Muscle of leg (tissue), 11 donors: ENCODE results near the gene SNX24. TPM values are rescaled to one million over a fixed set of nuclear protein-coding genes. Genes with fewer than 3 reads are reported as not detected.

ENCODE experiments used
- DNase-seq: peaks from one replicate; pipeline ENCODE4 v3.0.0; 2013
- H3K27ac ChIP-seq: one replicate; pipeline ENCODE4 v1.5.1; 2013; ENCODE audit warnings: mild to moderate bottlenecking, low read length, control low read depth
- H3K27me3 ChIP-seq: one replicate; pipeline ENCODE4 v1.6.1; 2013; ENCODE audit warnings: low read length; ENCODE audit not compliant: control insufficient read depth, insufficient read depth
- H3K36me3 ChIP-seq: one replicate; pipeline ENCODE4 v1.6.1; 2013; ENCODE audit warnings: low read length; ENCODE audit not compliant: control insufficient read depth, insufficient read depth
- H3K4me1 ChIP-seq: one replicate; pipeline ENCODE4 v1.6.1; 2013; ENCODE audit warnings: low read length; ENCODE audit not compliant: control insufficient read depth, insufficient read depth
- H3K4me3 ChIP-seq: one replicate; pipeline ENCODE4 v1.5.1; 2013; ENCODE audit warnings: low read length, control low read depth
- H3K9me3 ChIP-seq: replicated peaks from 2 replicates; pipeline ENCODE4 v1.6.1; 2013; ENCODE audit warnings: low read depth, low read length; ENCODE audit not compliant: control insufficient read depth
- whole genome bisulfite sequencing: methylation state at CpG from one replicate; pipeline ENCODE4 v1.1.5; 2013; ENCODE audit warnings: missing lambda C conversion rate; ENCODE audit not compliant: insufficient coverage; 5-methylcytosine and 5-hydroxymethylcytosine counted together
- polyA plus RNA-seq, 8 donors: library from polyadenylated mRNA; unstranded; fragments of 120-200 nt; gene quantifications; one replicate each; pipeline versions ENCODE4 v1.2.1 to v1.2.3, GENCODE V29; 2013; ENCODE audit warnings: inconsistent platforms in 1 of 8, low replicate concordance in 1 of 8; ENCODE audit not compliant: insufficient read length in 8 of 8, insufficient read depth in 1 of 8
- total RNA-seq: library from RNA; stranded (reverse); fragments of 120-200 nt; gene quantifications from one replicate; pipeline ENCODE4 v1.2.4, GENCODE V29; 2013

SNX24 gene
- total and polyA plus RNA-seq, 9 donors = 8.9 to 13.2 (median 10.6) TPM

GRCh38 chr5:123051206-123051605 is 205.8 kb downstream of the SNX24 start:
- H3K36me3 ChIP-seq = no peaks in the 10 kb centered on the region
- DNase-seq = no peak
- peaks cover 3% of the 10 kb centered on the region for H3K27me3 ChIP-seq
- peaks cover 2% of the 10 kb centered on the region for H3K9me3 ChIP-seq
- H3K4me3 ChIP-seq = no peak overlapping the region
- no peak overlapping the region for H3K27ac ChIP-seq
- WGBS = no CpG with 5 or more reads among the region's 2 CpGs
- H3K4me1 ChIP-seq = no peaks in the 10 kb centered on the region

Other genes starting within 250 kb of the SNX24 start
- gene SNX2, start 70.5 kb upstream of the SNX24 start, total RNA-seq = 46.4 TPM
- 10 to 100 TPM; 47.4 to 65.9 (median 52.1) TPM for gene SNX2, start 70.5 kb upstream of the SNX24 start, polyA plus RNA-seq
- gene PPIC, start 191.1 kb downstream of the SNX24 start, total RNA-seq = 24.3 TPM
- 10 to 100 TPM; 20.6 to 37.8 (median 26.1) TPM for gene PPIC, start 191.1 kb downstream of the SNX24 start, polyA plus RNA-seq
- 0.31 TPM for gene PRDM6, start 243.6 kb downstream of the SNX24 start, total RNA-seq
- 1 to 10 TPM in 2 of 8 donors, under 1 TPM in 6; 0.34 to 1.4 (median 0.63) TPM for gene PRDM6, start 243.6 kb downstream of the SNX24 start, polyA plus RNA-seq